ENCODE data around the gene RBP3.
"Not testable (repeated sequence)": the region's sequence is repeated elsewhere in the genome, so short reads cannot be mapped to it uniquely, and the experiment has no call there.

The RBP3 gene

DNA sequence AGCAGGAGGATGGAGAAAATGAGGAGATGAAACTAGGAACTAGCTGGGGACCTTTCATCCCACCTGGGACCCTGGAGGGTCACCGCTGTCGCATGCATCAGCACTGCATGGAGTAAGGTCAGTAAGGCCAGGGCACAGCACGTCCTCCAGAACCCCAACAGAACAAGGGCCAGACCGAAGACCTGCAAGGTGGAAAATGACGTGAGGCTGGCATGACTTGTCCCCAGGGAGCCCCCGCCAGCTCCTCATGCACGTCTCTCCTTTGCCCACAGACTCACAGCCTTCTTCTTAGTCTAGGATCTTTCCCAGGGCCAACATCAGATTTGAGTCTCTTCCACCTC, 31.3 kb downstream of the RBP3 start:
- H3K27me3 Mint-ChIP-seq = peaks cover 81% of the 10 kb centered on the region
- no peak overlapping the region for H3K4me3 Mint-ChIP-seq
- H3K9me3 Mint-ChIP-seq = no peaks in the 10 kb centered on the region
- H3K36me3 Mint-ChIP-seq (ENCODE audit: low read depth) = no peaks in the 10 kb centered on the region
- peaks cover 7% of the 10 kb centered on the region for H3K4me1 Mint-ChIP-seq (ENCODE audit: low read depth)
- no peak overlapping the region for H3K27ac Mint-ChIP-seq

DNA sequence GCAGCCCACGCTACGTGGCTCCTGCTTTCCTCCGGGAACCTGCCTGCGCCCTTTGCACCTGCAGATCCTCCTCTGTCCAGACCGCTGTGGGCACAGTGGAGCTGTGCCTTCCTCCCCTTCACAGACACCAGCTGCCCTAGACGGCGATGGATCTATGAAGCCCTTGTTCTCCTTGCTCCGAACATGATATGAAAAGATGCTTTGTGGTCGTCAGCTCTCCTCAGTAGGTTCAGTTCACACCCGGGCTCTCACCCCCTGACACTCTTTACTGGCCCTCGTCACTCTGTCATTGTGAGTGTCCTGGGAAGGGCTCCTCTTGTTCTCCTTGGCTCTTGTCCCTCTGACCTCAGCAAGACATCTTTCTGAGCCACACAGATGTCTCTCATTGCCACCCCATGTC, 31.7 kb downstream of the RBP3 start:
- H3K27me3 Mint-ChIP-seq = peaks cover 84% of the 10 kb centered on the region
- no peak overlapping the region for H3K4me3 Mint-ChIP-seq
- no peaks in the 10 kb centered on the region for H3K36me3 Mint-ChIP-seq (ENCODE audit: low read depth)
- H3K27ac Mint-ChIP-seq = no peak overlapping the region
- no peaks in the 10 kb centered on the region for H3K9me3 Mint-ChIP-seq
- H3K4me1 Mint-ChIP-seq (ENCODE audit: low read depth) = peaks cover 10% of the 10 kb centered on the region

DNA sequence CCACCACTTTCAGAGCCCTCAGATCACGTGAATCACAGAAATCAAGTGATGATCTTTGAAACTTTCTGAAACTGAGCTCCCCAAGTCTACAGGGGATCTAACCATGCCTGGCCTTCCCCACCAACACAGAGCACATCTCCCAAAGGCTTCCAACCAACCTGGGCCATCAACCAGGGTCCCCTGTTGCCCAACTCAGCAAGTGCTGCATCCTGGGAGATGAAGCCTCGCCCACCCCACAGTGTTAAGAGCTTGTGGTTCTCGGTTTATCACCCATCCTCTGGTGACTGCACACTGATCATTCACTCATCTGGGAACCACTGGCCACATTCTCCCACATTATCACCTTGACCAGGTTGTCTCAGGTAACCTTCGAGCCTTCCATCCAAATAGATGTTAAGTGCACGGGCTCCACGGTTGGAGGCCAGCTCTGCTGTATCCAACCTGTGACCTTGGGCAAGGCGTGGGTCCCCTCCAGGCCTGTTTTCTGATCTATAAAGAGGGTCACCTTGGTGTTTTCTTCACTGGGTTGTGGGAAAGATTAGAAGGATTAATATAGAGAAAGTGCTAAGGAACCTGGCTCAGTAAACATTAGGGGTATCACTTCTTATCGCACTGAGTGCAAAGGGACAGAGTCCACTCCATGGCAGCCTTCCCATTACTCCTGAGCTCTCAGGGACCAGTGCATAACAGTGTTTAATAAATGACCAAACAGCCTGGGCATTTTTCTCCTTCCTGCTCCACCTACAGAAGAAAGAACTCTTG, 32.4 kb downstream of the RBP3 start:
- Mint-ChIP-seq H3K9me3 (peaks cover 3% of the 10 kb centered on the region), H3K27me3 (peaks cover 88% of the 10 kb centered on the region), H3K4me1 (ENCODE audit: low read depth) (peaks cover 12% of the 10 kb centered on the region), H3K27ac (no peak overlapping the region), H3K4me3 (no peak overlapping the region), H3K36me3 (ENCODE audit: low read depth) (no peaks in the 10 kb centered on the region)

DNA sequence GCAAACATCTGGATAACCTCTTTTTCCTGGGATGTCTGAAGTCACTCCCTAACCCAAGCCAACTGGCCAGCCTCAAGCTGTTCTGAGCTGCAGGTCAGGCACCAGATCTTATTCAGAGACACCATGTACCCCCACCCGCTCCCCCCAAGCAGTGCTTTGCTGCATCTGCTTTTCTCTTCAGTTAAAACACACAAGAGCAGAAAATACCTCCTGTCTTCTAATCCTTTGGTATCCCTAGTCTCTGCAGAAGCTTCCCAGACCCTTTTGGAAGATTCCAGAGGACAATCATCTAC, 32.9 kb downstream of the RBP3 start:
- peaks cover 8% of the 10 kb centered on the region for H3K9me3 Mint-ChIP-seq
- peaks cover 87% of the 10 kb centered on the region for H3K27me3 Mint-ChIP-seq
- no peaks in the 10 kb centered on the region for H3K36me3 Mint-ChIP-seq (ENCODE audit: low read depth)
- no peak overlapping the region for H3K4me3 Mint-ChIP-seq
- H3K4me1 Mint-ChIP-seq (ENCODE audit: low read depth) = peaks cover 12% of the 10 kb centered on the region
- no peak overlapping the region for H3K27ac Mint-ChIP-seq

DNA sequence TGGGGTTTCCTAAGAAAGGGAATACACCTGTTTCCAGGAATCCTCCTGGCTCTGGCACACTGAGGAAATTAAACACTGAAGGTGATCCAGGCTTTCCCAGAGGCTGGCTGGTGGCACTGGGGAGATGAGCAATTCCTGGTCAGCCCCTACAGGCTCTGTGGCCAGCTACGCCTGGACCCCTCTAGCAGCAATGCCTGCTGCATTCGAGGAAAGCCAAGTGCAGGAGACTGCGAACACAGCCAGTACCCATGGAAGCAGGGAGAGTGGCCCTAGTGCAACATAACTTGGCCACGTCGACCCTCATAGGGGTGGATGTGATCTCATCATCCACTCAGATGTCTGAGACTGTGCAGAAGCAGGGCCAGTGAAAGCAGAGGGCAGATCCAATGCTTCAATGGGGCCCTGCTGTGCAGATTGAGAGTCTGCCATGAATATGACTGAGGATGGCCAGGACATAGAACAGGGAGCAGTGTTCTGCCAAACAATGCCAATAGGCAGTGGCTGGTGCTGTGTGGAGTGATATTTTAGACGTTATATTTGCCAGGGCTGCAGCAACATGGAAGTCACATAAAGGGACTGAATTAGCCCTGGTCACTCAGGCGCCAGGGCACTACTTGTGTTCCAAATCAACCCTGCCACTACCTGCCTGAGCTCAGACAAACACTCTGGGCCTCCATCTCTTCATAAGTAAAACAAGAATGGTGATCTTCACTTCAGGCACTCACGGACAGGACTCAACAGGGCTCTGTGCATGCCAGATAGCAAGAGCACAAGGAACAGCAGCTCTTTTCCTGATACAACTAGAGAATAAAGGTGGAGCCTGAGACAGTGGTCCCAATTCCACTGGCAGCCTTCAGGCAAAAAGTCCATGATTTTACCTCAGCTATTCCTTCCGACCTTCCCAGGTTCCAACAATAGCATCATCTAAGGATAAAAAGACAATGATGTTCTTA, 33.5 kb downstream of the RBP3 start:
- H3K36me3 Mint-ChIP-seq (ENCODE audit: low read depth) = no peaks in the 10 kb centered on the region
- H3K9me3 Mint-ChIP-seq = peaks cover 8% of the 10 kb centered on the region
- H3K4me3 Mint-ChIP-seq = no peak overlapping the region
- peaks cover 12% of the 10 kb centered on the region for H3K4me1 Mint-ChIP-seq (ENCODE audit: low read depth)
- H3K27me3 Mint-ChIP-seq = peaks cover 81% of the 10 kb centered on the region
- H3K27ac Mint-ChIP-seq = no peak overlapping the region

DNA sequence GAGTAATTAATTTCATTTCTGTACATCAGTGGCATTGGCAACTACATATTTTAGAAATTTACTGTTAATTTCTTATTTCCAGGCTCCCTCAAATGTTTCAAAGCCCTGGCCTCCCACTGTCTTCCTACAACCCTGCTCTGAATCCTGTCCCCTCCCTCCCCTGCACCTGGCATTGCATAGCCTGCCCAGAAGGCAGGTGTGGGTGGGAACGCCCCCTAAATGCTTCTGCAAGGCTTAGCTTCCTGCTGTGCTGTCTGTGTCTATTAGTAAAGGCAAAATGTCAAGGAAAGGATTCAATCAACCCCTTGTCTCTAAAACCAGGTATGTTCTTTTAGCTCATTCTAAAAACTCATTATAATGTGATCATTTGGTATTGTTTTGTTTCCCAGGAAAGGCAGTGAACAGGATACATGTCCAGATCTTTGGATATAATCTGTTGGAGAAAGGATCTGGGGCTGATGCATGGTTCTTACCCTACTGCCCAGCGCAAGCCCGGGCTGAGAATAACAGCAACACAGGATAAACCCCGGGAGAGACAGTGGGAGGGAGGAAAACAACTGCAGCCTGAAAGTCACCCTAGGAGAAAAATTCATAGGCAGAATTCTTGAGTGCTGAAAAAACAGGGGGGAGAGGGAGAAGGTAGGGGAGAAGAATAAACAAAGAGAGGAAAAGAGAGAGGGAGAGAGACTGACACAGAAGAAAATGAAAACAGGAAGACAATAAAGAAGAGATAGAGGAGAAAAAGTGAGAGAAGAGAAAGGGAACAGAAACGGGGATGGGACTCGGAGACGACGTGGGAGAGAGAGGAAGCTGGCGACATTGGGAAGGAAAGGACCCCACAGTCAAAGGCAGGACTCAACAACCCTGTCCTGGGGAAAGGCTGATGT, 35.3 kb downstream of the RBP3 start:
- Mint-ChIP-seq H3K27me3 (peaks cover 68% of the 10 kb centered on the region), H3K4me3 (peak overlapping the region; percentile 85), H3K9me3 (peaks cover 10% of the 10 kb centered on the region), H3K4me1 (ENCODE audit: low read depth) (peaks cover 12% of the 10 kb centered on the region), H3K36me3 (ENCODE audit: low read depth) (no peaks in the 10 kb centered on the region), H3K27ac (peak overlapping the region; percentile 76)

DNA sequence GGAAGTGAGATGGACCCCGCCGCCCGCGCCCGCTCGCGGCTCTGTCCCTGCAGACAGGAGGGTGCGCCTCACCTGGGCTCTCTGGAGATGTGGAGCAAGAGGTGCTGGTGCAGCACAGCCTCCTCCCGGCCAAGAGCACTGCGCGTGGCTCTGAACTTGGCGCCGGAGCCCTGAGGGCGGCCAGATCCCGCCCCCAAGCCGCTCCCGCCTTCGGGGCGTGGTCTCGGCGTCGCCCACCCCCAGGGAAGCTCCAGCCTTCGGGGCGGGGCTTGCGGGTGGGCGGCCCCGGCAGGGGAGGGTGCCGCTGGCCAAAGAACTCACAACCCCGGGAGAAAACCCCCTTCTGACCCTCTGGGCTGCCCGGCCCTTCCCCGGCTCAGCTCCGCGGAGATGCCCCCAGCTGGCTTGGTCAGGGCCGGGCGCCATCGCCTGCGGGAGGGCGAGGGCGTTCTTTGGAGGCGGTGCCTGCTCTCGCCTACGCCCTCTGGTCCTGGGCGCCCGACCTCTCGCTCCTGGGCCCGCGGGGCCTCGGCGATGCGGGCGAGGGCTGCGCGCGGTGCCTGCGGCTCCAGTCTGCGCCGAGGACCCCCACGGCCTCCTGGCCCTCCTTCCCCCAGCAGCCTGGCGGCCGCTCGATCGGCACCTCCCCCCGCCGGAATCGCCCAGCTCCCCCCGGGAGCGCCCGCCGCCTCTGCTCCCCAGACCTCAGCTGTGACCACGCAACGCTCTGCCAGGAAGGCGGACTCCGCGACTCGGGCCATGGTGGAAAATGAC, 36.2 kb downstream of the RBP3 start, which contains the start of gene ZNF488:
TSS of gene ZNF488 (minus strand) at position 146 of the 774 bp plus-strand sequence. CDS start 15,464 bp downstream, outside the sequence.
- Mint-ChIP-seq H3K4me1 (ENCODE audit: low read depth) (peaks cover 12% of the 10 kb centered on the region), H3K9me3 (peaks cover 10% of the 10 kb centered on the region), H3K4me3 (peak within 1 kb of the TSS; percentile 85), H3K27me3 (peaks cover 59% of the 10 kb centered on the region), H3K36me3 (ENCODE audit: low read depth) (no peaks in the 10 kb centered on the region), H3K27ac (peak within 1 kb of the TSS; percentile 76)

DNA sequence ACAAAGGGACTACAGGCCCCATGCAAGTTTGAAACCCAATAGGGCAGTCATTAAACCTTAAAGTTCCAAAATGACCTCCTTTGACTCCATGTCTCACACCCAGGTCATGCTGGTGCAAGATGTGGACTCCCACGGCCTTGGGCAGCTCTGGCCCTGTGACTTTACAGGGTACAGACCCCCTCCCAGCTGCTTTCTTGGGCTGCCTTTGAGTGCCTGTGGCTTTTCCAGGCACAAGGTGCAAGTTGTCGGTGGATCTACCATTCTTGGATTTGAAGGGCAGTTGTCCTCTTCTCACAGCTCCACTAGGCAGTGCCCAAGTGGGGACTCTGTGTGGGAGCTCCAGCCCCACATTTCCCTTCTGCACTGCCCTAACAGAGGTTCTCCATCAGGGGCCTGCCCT, 37.9 kb downstream of the RBP3 start:
- not testable (repeated sequence) for H3K36me3 Mint-ChIP-seq (ENCODE audit: low read depth); H3K27ac Mint-ChIP-seq
- peaks cover 42% of the 10 kb centered on the region for H3K27me3 Mint-ChIP-seq
- peaks cover 12% of the 10 kb centered on the region for H3K4me1 Mint-ChIP-seq (ENCODE audit: low read depth)
- H3K9me3 Mint-ChIP-seq = peaks cover 10% of the 10 kb centered on the region
- peak overlapping the region; percentile 2 for H3K4me3 Mint-ChIP-seq

DNA sequence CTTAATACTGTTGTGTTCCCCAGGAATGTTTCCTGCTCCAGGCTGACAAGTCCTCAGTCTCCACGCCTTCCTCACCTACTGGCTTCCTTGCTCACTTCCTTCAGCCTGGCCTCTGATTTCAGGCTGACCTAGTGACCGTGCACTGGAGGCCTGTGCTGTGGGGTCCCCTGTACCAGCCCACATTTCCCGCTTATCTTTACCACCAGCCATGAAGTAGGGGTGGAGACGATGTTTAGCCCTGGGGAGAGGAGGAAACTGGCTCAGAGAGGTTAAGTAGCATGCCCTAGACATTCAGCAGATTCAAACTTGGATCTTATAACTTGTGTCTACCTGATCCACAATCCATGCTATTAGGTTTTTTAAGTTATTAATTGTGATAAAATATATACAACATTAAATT, 40.7 kb downstream of the RBP3 start:
- H3K4me3 Mint-ChIP-seq = no peak overlapping the region
- peaks cover 34% of the 10 kb centered on the region for H3K27me3 Mint-ChIP-seq

DNA sequence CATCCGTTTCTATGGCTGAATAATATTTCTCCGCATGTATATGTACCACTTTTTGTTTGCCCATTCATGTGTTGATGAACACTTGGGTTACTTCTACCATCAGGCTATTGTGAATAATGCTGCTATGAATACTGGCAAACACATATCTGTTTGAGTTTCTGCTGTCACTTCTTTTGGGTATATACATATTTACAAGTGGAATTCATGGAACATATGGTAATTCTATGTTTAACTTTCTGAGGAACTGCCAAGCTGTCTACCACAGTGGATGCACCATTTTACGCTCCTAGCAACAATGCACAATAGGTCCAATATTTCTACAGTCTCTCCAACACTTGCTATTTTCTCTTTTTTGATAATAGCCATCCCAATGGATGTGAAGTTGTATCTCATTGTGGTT, 41.5 kb downstream of the RBP3 start:
- H3K36me3 Mint-ChIP-seq (ENCODE audit: low read depth) = no peaks in the 10 kb centered on the region
- peaks cover 4% of the 10 kb centered on the region for H3K4me1 Mint-ChIP-seq (ENCODE audit: low read depth)
- H3K27me3 Mint-ChIP-seq = peaks cover 40% of the 10 kb centered on the region
- no peak overlapping the region for H3K27ac Mint-ChIP-seq
- peaks cover 10% of the 10 kb centered on the region for H3K9me3 Mint-ChIP-seq
- H3K4me3 Mint-ChIP-seq = no peak overlapping the region

More for the DNA sequence above, 40.7 kb downstream of the RBP3 start:
- Mint-ChIP-seq H3K36me3 (ENCODE audit: low read depth) (no peaks in the 10 kb centered on the region), H3K9me3 (peaks cover 10% of the 10 kb centered on the region), H3K27ac (no peak overlapping the region), H3K4me1 (ENCODE audit: low read depth) (peaks cover 6% of the 10 kb centered on the region)

DNA sequence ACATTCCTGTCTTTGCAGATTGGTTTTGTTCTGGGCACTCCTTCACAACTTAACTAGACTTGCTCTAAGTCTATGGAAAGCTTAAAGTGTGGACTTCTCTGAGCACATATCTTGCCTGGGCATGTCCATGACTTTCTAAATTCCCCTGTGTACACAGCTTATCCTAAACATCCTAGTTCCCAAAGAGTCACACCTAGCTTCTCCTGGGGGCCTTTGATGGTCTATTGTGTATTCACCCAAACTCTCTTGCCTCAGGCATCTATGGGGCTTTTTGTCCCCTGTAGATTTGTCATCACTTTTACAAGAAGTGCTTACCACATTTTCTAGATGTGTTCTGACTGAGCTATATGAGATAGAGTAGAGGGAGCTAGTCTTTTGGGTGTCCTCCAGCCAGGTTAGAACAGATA, 48.2 kb downstream of the RBP3 start:
- no peak overlapping the region for H3K4me3 Mint-ChIP-seq

DNA sequence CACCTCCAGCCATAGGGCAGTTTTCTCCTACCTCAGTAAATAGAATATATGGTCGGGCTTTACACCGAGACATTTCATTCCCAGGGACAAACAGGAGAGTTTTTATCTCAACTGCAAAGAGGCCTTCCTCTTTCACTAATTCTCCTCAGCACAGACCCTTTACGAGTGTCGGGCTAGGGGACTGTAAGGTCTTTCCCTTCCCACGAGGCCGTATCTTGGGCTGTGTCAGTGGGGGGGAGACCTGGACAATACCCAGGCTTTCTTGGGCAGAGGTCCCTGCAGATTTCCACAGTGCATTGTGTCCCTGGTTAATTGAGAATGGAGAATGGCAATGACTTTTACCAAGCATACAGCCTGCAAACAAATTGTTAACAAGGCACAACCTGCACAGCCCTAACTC, 49.1 kb downstream of the RBP3 start:
- Mint-ChIP-seq H3K27me3 (peaks cover 50% of the 10 kb centered on the region), H3K4me3 (no peak overlapping the region), H3K36me3 (ENCODE audit: low read depth) (no peaks in the 10 kb centered on the region), H3K9me3 (no peaks in the 10 kb centered on the region), H3K27ac (no peak overlapping the region), H3K4me1 (ENCODE audit: low read depth) (no peaks in the 10 kb centered on the region)

More for the DNA sequence above, 48.2 kb downstream of the RBP3 start:
- no peaks in the 10 kb centered on the region for H3K36me3 Mint-ChIP-seq (ENCODE audit: low read depth)
- peaks cover 53% of the 10 kb centered on the region for H3K27me3 Mint-ChIP-seq
- no peaks in the 10 kb centered on the region for H3K4me1 Mint-ChIP-seq (ENCODE audit: low read depth)
- no peak overlapping the region for H3K27ac Mint-ChIP-seq
- no peaks in the 10 kb centered on the region for H3K9me3 Mint-ChIP-seq

DNA sequence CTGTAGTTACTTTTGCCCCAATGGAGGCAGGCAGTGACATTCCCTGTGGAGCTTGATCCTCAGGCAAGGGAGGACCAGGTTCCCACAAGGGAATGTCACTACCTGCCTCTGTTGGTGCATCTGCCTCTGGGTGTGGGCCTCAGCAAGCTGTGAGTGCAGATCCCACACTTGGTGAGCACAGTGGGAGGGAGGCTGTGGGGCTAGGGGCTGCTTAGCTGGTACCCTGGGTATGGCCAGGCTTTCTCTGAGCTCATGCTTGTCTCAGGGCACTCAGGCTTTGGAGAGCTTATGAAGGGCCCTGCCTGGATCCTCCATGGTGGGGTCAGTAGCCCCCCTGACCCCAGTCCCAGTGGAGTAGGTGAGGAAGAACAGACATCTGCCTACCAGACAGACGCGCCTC, 52.1 kb downstream of the RBP3 start:
- H3K27ac Mint-ChIP-seq = no peak overlapping the region
- peaks cover 26% of the 10 kb centered on the region for H3K27me3 Mint-ChIP-seq
- no peaks in the 10 kb centered on the region for H3K9me3 Mint-ChIP-seq
- H3K36me3 Mint-ChIP-seq (ENCODE audit: low read depth) = no peaks in the 10 kb centered on the region
- no peak overlapping the region for H3K4me3 Mint-ChIP-seq
- no peaks in the 10 kb centered on the region for H3K4me1 Mint-ChIP-seq (ENCODE audit: low read depth)

DNA sequence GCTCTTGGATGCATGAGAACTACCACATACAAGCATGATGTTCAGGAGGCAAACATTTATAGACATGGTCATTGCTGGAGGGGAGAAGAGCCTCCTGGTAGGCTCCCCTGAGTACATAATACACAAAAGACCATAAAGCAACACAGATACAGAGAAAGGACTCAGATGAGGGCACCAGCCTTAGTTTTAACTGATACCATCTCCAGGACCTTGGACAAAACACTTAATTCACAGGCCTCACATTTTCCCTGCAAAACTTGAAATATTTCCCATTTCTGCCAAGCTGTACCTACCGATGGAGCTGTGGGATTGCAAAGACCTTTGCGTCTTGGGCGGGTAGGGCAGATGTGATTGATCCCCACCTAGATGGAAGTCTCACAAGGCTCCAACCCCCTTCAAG, 52.6 kb downstream of the RBP3 start:
- no peaks in the 10 kb centered on the region for H3K36me3 Mint-ChIP-seq (ENCODE audit: low read depth)
- no peak overlapping the region for H3K4me3 Mint-ChIP-seq
- no peaks in the 10 kb centered on the region for H3K4me1 Mint-ChIP-seq (ENCODE audit: low read depth)
- no peaks in the 10 kb centered on the region for H3K9me3 Mint-ChIP-seq
- no peak overlapping the region for H3K27ac Mint-ChIP-seq
- H3K27me3 Mint-ChIP-seq = peaks cover 20% of the 10 kb centered on the region
